Small intestine (tissue), 16 donors: Measurements from ENCODE around the gene ARL2BP. TPM values are rescaled to one million over a fixed set of nuclear protein-coding genes. Genes with fewer than 3 reads are reported as not detected.
A peak's percentile ranks its signal among the peaks of the same experiment; 100 is the strongest.
"Not testable (repeated sequence)": the region's sequence is repeated elsewhere in the genome, so short reads cannot be mapped to it uniquely, and the experiment has no call there.

ENCODE experiments used
- DNase-seq, 2 donors: peaks; one replicate each; pipeline versions ENCODE4 v3.0.0 to v3.0.0-alpha.2; 2013
- FAIRE-seq: peaks from 2 replicates; lab custom pipeline; 2012; peaks lifted over from hg19 to GRCh38; lab: Jason Lieb, UNC
- H3K27ac ChIP-seq, 3 donors: one replicate each; pipeline ENCODE4 v1.5.1; 2013; ENCODE audit warnings: low read length in 2 of 3, mild to moderate bottlenecking in 2 of 3, control low read depth in 1 of 3, inconsistent platforms in 1 of 3, low read depth in 1 of 3, moderate library complexity in 1 of 3
- H3K27me3 ChIP-seq, 3 donors: one replicate each; pipeline ENCODE4 v1.6.1; 2013; ENCODE audit warnings: low read length in 3 of 3, inconsistent platforms in 1 of 3; ENCODE audit not compliant: control insufficient read depth in 3 of 3, insufficient read depth in 3 of 3
- H3K36me3 ChIP-seq, 3 donors: one replicate each; pipeline ENCODE4 v1.6.1; 2013; ENCODE audit warnings: low read length in 3 of 3, inconsistent platforms in 1 of 3, low read depth in 1 of 3, mild to moderate bottlenecking in 1 of 3, moderate library complexity in 1 of 3; ENCODE audit not compliant: control insufficient read depth in 3 of 3, insufficient read depth in 2 of 3
- H3K4me1 ChIP-seq, 3 donors: one replicate each; pipeline ENCODE4 v1.6.1; 2013; ENCODE audit warnings: low read length in 2 of 3, inconsistent platforms in 1 of 3, low read depth in 1 of 3, mild to moderate bottlenecking in 1 of 3, moderate library complexity in 1 of 3; ENCODE audit not compliant: control insufficient read depth in 3 of 3, insufficient read depth in 2 of 3
- H3K4me3 ChIP-seq, 3 donors: one replicate each; pipeline ENCODE4 v1.5.1; 2013; ENCODE audit warnings: low read length in 3 of 3, control low read depth in 1 of 3, inconsistent platforms in 1 of 3, low read depth in 1 of 3, mild to moderate bottlenecking in 1 of 3, moderate library complexity in 1 of 3
- H3K9me3 ChIP-seq, 2 donors: one replicate each; pipeline ENCODE4 v1.6.1; 2013; ENCODE audit warnings: low read depth in 1 of 2, low read length in 1 of 2; ENCODE audit not compliant: control insufficient read depth in 2 of 2, insufficient read depth in 1 of 2
- WGBS, 3 donors: extraction: QIAGEN DNeasy Blood & Tissue Kit; methylation state at CpG; one replicate each; pipeline ENCODE4 v1.1.7; 2013; 5-methylcytosine and 5-hydroxymethylcytosine counted together
- long read RNA-seq, 10 donors: transcript quantifications; one replicate each; lab custom pipeline, GENCODE V29; 2026
- polyA plus RNA-seq, 4 donors: library from polyadenylated mRNA; stranded (reverse) in 3 of 4; unstranded in 1 of 4; fragments of 200-250 nt in 3 of 4; fragments of 120-200 nt in 1 of 4; gene quantifications; one replicate each; pipeline versions ENCODE4 v1.2.1 to v1.2.3, GENCODE V29; 2013
- donor health status: healthy with polysubstance abuse.
- donor health status: control.
- donor health status: control.
- donor health status: Bipolar disorder and iron deficiency.
- donor health status: healthy.

Gene ARL2BP
- 10 to 100 TPM; 18.8 to 40.9 (median 27.6) TPM for polyA plus RNA-seq
- long read RNA-seq, donor 1, result 0 reads
- long read RNA-seq, donor 2, transcript ARL2BP-201 (6 exons, 2,130 nt), result major isoform, 8 of 57 reads
- long read RNA-seq, donor 2, partial matches to known transcripts, result 49 of 57 reads
- long read RNA-seq, donor 2, other reads (novel, unspliced or antisense), result 0 of 57 reads
- long read RNA-seq, donor 3, transcript ARL2BP-201 (6 exons, 2,130 nt), result major isoform, 15 of 110 reads
- long read RNA-seq, donor 3, partial matches to known transcripts, result 16 of 110 reads
- long read RNA-seq, donor 3, other reads (novel, unspliced or antisense), result 79 of 110 reads
- long read RNA-seq, donor 4, partial matches to known transcripts, result 0 of 2 reads
- long read RNA-seq, donor 4, other reads (novel, unspliced or antisense), result 0 of 2 reads
- long read RNA-seq, donor 5, partial matches to known transcripts, result 0 of 2 reads
- long read RNA-seq, donor 5, other reads (novel, unspliced or antisense), result 0 of 2 reads
- long read RNA-seq, donor 6, transcript ARL2BP-201 (6 exons, 2,130 nt), result major isoform, 11 of 89 reads
- long read RNA-seq, donor 6, partial matches to known transcripts, result 78 of 89 reads
- long read RNA-seq, donor 6, other reads (novel, unspliced or antisense), result 0 of 89 reads
- long read RNA-seq, donor 7, transcript ARL2BP-201 (6 exons, 2,130 nt), result major isoform, 39 of 46 reads
- long read RNA-seq, donor 7, partial matches to known transcripts, result 6 of 46 reads
- long read RNA-seq, donor 7, other reads (novel, unspliced or antisense), result 0 of 46 reads
- long read RNA-seq, donor 8, partial matches to known transcripts, result 0 of 4 reads
- long read RNA-seq, donor 8, other reads (novel, unspliced or antisense), result 0 of 4 reads
- long read RNA-seq, donor 9, partial matches to known transcripts, result 0 of 1 reads
- long read RNA-seq, donor 9, other reads (novel, unspliced or antisense), result 0 of 1 reads
- long read RNA-seq, donor 10, transcript ARL2BP-201 (6 exons, 2,130 nt), result major isoform, 18 of 31 reads
- long read RNA-seq, donor 10, partial matches to known transcripts, result 13 of 31 reads
- long read RNA-seq, donor 10, other reads (novel, unspliced or antisense), result 0 of 31 reads

DNA sequence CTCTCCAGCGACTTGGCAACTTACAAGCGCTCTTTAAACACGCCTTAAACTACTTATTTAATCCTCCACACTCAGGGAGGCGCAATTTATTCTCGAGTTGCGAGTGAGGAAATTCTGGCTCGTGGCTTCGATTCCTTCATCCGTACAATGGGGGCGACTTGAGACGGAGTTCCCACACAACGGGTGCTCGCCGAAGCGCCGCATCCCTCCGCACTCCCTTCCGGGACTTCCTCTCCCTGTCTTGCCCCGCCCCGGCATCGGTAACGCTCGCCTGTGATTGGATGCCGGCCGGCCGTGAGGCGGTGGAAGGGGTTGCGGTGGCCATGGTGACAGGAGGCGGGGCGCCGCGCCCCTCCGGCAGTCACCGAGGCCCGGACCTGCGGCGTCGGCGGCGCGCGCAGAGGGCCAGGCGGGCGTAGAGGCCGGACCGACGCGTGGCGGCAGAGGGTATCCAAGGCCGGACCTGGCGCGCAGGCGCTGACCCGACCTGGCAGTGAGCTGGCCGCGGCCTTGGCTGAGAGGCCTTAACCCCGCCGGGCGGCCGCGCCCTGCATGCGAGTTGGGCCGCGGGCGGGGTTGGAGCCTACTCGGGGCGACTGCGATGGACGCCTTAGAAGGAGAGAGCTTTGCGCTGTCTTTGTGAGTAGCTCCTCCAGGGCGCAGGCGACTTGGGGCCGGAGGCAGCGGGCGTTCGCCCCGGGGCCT lies at the start of gene ARL2BP:
Gene ARL2BP, plus strand, starts transcription at position 493 of the 705 bp plus-strand sequence. Its CDS starts 109 bp downstream, at position 602.
- peak within 1 kb of the TSS; percentile 68 to 81 (median 76) for H3K4me3 ChIP-seq
- H3K27ac ChIP-seq, result peak within 1 kb of the TSS; percentile 85 to 96 (median 95)
- no peaks in the 10 kb centered on the region for H3K9me3 ChIP-seq
- 0 to 1% (median 0%) methylated on average over 55 to 77 of the region's 77 CpGs for WGBS, 3 donors
- FAIRE-seq, result no peak
- DNase-seq, result peak; percentile 98 to 99
- peaks cover 0 to 4% (median 3%) of the 10 kb centered on the region in 3 donors for H3K4me1 ChIP-seq
- no peaks in the 10 kb centered on the region for H3K27me3 ChIP-seq
- peaks cover 4 to 13% (median 9%) of the 10 kb centered on the region in 3 donors for H3K36me3 ChIP-seq

DNA sequence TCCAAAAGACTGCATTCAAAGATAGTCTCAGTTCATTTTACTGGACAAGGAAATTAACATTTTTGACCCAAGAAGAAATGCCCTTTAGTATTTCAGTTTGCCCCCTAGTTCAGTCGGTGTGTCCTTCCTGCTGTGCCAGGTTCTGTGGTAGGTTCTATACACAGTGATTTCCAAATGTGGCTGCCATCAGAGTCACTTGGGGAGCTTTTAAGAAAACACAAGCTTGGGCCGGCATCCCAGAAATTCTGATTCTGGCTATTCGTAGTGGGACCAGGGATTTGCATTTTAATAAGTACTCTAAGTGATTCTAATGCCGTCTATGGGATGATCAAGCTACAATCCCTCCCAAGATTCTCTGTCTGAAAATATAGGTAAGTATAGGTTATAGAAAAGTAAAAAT lies 48.8 kb upstream of the ARL2BP start:
- peaks cover 0 to 20% (median 0%) of the 10 kb centered on the region in 3 donors for H3K36me3 ChIP-seq
- DNase-seq (no peak), FAIRE-seq (no peak)
- H3K27ac ChIP-seq, result no peak overlapping the region
- H3K4me1 ChIP-seq, result peaks cover 0 to 3% (median 0%) of the 10 kb centered on the region in 3 donors
- no peak overlapping the region for H3K4me3 ChIP-seq
- no peaks in the 10 kb centered on the region for H3K9me3 ChIP-seq
- 82 to 90% (median 88%) methylated on average over 4 of the region's 4 CpGs for WGBS, 3 donors
- no peaks in the 10 kb centered on the region for H3K27me3 ChIP-seq

DNA sequence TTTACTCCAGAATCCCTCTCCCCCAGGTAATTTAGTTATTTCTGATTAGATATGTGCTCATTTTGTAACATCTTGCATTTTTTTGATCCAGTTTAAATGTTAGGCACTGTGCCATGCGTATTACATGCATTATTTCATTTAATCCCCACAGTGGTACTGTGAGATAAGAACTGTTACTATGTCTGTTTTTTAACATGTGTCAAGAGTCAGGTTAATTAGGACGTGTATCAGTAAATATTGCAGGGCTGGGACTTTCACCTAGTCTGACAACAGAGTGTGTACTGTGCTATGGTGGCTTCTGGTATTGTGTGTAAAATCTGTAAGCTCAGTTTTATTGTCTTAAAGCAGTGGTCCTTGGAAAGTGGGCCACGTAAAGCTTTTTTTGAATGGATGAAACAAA lies 48.3 kb upstream of the ARL2BP start:
- Histone ChIP-seq H3K4me1 (peaks cover 0 to 2% (median 0%) of the 10 kb centered on the region in 3 donors), H3K27ac (no peak overlapping the region), H3K27me3 (no peaks in the 10 kb centered on the region), H3K36me3 (peaks cover 0 to 20% (median 0%) of the 10 kb centered on the region in 3 donors), H3K4me3 (no peak overlapping the region), H3K9me3 (no peaks in the 10 kb centered on the region)
- DNase-seq (peak in 1 of 2 donors; percentile 12), FAIRE-seq (no peak)
- WGBS, 3 donors, result 54 to 76% (median 67%) methylated on average over 3 of the region's 3 CpGs

DNA sequence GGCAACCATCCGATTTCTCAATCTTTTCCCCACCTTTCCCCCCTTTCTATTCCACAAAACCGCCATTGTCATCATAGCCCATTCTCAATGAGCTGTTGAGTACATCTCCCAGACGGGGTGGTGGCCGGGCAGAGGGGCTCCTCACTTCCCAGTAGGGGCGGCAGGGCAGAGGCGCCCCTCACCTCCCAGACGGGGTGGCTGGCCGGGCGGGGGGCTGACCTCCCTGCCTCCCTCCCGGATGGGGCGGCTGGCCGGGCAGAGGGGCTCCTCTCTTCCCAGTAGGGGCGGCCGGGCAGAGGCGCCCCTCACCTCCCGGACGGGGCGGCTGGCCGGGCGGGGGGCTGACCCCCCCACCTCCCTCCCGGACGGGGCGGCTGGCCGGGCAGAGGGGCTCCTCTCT lies 44.7 kb upstream of the ARL2BP start:
- not testable (repeated sequence) for H3K4me1 ChIP-seq, H3K9me3 ChIP-seq, FAIRE-seq, DNase-seq, H3K4me3 ChIP-seq, H3K27ac ChIP-seq, H3K27me3 ChIP-seq
- WGBS, 3 donors, result 93 to 99% (median 99%) methylated on average over 6 to 18 of the region's 24 CpGs
- H3K36me3 ChIP-seq, result peaks cover 4 to 16% (median 9%) of the 10 kb centered on the region in 3 donors

DNA sequence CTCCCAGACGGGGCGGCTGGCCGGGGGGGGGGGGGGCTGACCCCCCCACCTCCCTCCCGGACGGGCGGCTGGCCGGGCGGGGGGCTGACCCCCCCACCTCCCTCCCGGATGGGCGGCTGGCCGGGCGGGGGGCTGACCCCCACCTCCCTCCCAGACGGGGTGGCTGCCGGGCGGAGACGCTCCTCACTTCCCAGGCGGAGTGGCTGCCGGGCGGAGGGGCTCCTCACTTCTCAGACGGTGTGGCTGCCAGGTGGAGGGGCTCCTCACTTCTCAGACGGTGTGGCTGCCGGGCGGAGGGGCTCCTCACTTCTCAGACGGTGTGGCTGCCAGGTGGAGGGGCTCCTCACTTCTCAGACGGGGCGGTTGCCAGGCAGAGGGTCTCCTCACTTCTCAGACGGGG lies 44.1 kb upstream of the ARL2BP start:
- not testable (repeated sequence) for DNase-seq, H3K4me3 ChIP-seq, H3K27ac ChIP-seq, H3K27me3 ChIP-seq, H3K4me1 ChIP-seq, H3K9me3 ChIP-seq, FAIRE-seq
- 91 to 98% (median 92%) methylated on average over 14 to 27 of the region's 27 CpGs for WGBS, 3 donors
- peaks cover 4 to 12% (median 9%) of the 10 kb centered on the region in 3 donors for H3K36me3 ChIP-seq

DNA sequence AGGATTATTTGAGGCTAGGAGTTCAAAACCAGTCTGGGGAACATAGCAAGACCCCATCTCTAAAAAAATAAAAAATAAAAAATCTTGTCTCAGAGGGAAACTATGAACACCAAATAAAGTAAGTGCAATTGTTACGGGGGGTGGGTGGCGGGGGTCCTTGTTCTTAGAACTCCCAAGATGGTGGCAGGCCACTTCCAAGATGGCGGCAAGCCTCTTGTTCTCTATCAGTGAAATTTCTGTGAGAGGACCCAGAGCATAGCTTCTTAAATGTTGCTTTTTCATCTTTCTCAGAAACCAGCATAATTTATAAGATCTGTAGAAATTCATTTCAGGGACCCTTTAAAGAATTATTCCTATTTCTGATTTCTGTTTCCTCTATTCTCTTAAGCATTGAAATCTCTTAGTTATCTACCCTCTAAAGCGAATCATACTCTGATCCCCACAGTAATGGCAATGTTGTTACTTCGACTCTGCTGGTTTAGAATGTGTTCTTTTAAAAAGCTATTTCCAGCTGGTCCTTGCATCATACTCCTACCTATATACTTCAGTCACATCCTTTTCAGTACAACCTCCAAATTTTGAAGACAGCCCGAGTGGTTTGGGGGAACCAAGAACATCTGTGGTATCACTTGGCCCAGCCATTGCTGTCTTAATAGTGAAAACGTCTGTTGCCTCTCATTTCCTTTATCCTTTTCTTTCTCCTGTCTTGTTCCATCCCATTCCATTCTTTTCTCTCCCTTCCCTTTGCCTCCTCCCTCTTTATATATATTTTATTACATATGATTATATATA lies 42.8 kb upstream of the ARL2BP start:
- Histone ChIP-seq H3K36me3 (peaks cover 4 to 19% (median 9%) of the 10 kb centered on the region in 3 donors), H3K27me3 (no peaks in the 10 kb centered on the region), H3K27ac (no peak overlapping the region), H3K4me3 (no peak overlapping the region), H3K9me3 (no peaks in the 10 kb centered on the region), H3K4me1 (no peaks in the 10 kb centered on the region)
- no peak for DNase-seq
- 87 to 93% (median 90%) methylated on average over 7 of the region's 7 CpGs for WGBS, 3 donors
- FAIRE-seq, result no peak

DNA sequence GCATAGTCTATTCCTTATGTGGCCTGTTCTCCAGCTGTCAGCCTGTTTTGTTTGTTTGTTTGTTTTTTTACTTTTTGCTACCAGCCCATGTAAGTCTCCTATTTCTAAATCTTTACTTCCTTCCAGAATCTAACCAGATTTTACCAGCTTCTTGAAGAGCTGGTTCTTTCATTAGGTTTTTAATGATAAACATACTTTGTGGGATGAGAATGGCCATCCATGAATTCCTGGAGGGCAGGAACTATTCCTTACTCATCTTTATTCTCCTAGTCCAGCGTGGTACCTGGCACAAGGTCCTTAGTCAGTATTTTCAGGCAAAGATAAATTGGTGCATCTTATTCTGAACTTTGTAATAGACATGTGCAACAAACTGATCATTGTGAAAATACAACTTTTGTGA lies 41.6 kb upstream of the ARL2BP start:
- H3K4me1 ChIP-seq, result no peaks in the 10 kb centered on the region
- no peak for DNase-seq
- FAIRE-seq, result no peak
- H3K4me3 ChIP-seq, result no peak overlapping the region
- H3K36me3 ChIP-seq, result peaks cover 4 to 19% (median 13%) of the 10 kb centered on the region in 3 donors
- no peaks in the 10 kb centered on the region for H3K9me3 ChIP-seq
- WGBS, 3 donors, result 71 to 81% (median 73%) methylated on average over 1 of the region's 1 CpG
- no peak overlapping the region for H3K27ac ChIP-seq
- H3K27me3 ChIP-seq, result no peaks in the 10 kb centered on the region
